Activated CD8-positive, alpha-beta memory T cell treated with anti-CD3 and anti-CD28 coated beads, Interleukin-2, amount 10 ng/mL, durations not matched to agents 7 days and 5 days (primary cell): Measurements from ENCODE around the gene ZNF777. TPM values are rescaled to one million over a fixed set of nuclear protein-coding genes. Genes with fewer than 3 reads are reported as not detected.

Source experiments
- ATAC-seq: fragments of 150-1000 bp; cut with Tn5 transposase; one replicate; pipeline ENCODE4 v1.10.0; 2021; ENCODE audit warnings: moderate library complexity
- CTCF ChIA-PET: fragments of 350-600 bp; sonication (Branson Sonifier 250); formaldehyde crosslinking; loops from one replicate; lab custom pipeline; 2021; ENCODE audit warnings: antibody characterized with exemption; lab: Charles Lee
- DNase-seq: peaks from one replicate; pipeline ENCODE4 v3.0.0-alpha.2; 2020
- H3K27ac Mint-ChIP-seq: one replicate; pipeline ENCODE4 v1.8.0; 2021; ENCODE audit warnings: mild to moderate bottlenecking, mixed read lengths
- H3K27me3 Mint-ChIP-seq: one replicate; pipeline ENCODE4 v1.8.0; 2021; ENCODE audit warnings: mixed read lengths
- H3K36me3 Mint-ChIP-seq: one replicate; pipeline ENCODE4 v1.8.0; 2021; ENCODE audit warnings: mild to moderate bottlenecking, mixed read lengths
- H3K4me1 Mint-ChIP-seq: one replicate; pipeline ENCODE4 v1.8.0; 2021; ENCODE audit warnings: mixed read lengths
- H3K4me3 Mint-ChIP-seq: one replicate; pipeline ENCODE4 v1.8.0; 2021; ENCODE audit warnings: mild to moderate bottlenecking, moderate library complexity, mixed read lengths
- H3K9me3 Mint-ChIP-seq: one replicate; pipeline ENCODE4 v1.8.0; 2022; ENCODE audit warnings: low read depth, mixed read lengths
- total RNA-seq, 2 experiments: library from RNA; stranded (reverse); gene quantifications; one replicate each; pipeline ENCODE4 v1.2.3, GENCODE V29; 2021

The ZNF777 gene
- total RNA-seq, 2 experiments from 2014 or later, result 12.1 to 15.2 TPM

DNA sequence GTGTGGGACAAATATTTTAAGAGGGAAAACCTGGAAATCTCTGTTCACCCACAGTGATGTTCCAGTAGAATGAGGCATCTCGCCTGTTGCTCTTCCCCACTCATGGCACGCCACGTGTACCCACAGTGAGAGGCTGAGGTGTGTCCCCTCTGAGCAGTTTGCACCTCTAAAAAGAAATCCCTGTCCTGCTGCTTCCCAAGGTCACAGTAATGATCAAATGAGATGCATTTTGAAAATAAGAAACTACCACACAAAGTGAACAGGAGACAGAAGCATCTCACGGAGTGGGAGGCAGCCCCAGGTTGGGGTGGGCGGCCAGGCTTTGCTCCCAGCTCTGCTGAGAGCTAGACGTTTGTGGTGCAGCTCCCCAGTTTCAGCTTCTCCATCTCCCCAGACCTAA is 12.4 kb upstream of the ZNF777 start:
- ATAC-seq (no peak), DNase-seq (no peak)
- Mint-ChIP-seq H3K4me3 (no peak overlapping the region), H3K36me3 (peaks cover 57% of the 10 kb centered on the region), H3K4me1 (peaks cover 3% of the 10 kb centered on the region), H3K27ac (no peak overlapping the region), H3K9me3 (no peaks in the 10 kb centered on the region), H3K27me3 (no peaks in the 10 kb centered on the region)
- CTCF ChIA-PET, result no interaction called here

DNA sequence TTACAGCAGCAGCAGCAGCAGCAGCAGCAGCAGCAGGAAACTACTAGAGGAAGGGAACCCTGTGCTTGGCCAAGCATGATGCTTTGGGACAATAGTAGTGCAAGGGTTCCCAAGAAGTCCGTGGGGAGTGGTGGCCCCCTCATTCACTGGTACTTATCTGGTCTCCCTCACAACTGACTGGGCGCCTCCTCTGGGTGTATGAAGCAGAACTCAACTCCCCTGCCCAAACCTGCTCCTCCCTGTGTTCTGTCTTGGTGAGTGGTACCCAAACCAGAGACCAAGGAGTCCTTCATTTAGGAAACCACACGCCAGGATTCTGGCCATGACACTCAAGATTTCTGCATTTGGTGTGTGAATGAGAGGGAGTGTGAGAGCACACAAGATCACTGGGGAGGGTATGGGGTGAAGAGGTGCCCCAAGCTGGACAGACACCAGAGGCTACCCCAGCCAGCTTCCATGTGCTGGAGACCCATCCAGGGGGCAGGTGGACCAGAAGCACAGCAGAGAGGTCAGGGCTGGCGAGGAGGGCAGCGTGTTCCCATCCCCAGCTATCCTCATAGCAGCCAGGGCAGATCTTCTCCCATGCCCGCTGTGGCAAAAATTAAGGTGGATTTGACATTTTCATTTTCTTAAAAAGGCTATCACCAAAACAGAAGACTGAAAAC is 10.6 kb upstream of the ZNF777 start:
- ATAC-seq, result no peak

DNA sequence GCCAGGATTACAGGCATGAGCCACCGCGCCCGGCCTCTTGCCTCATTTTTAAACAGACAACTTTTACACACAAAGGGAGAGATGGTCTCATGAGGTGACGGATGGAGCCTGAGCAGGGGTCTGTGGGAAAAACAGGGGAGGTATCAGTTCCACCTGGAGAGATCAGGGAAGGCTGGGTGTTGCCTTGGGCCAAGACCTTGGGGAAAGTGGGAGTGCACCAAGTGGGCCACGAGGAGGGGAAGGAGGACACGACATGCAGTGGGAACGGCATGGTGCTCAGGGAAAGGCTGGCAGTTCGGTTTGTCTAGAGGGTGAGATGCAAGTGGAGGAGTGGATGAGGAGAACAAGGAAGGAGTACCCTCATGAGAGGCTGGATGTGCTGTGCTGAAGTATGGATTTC is 8.9 kb upstream of the ZNF777 start:
- H3K4me1 Mint-ChIP-seq, result no peaks in the 10 kb centered on the region
- CTCF ChIA-PET, result no interaction called here
- H3K27ac Mint-ChIP-seq, result no peak overlapping the region
- DNase-seq (no peak), ATAC-seq (no peak)
- no peaks in the 10 kb centered on the region for H3K9me3 Mint-ChIP-seq
- peaks cover 12% of the 10 kb centered on the region for H3K27me3 Mint-ChIP-seq
- H3K4me3 Mint-ChIP-seq, result no peak overlapping the region
- peaks cover 42% of the 10 kb centered on the region for H3K36me3 Mint-ChIP-seq

More for the DNA sequence above, 10.6 kb upstream of the ZNF777 start:
- no peaks in the 10 kb centered on the region for H3K9me3 Mint-ChIP-seq
- CTCF ChIA-PET, result no interaction called here
- peaks cover 3% of the 10 kb centered on the region for H3K4me1 Mint-ChIP-seq
- no peak for DNase-seq
- H3K36me3 Mint-ChIP-seq, result peaks cover 44% of the 10 kb centered on the region
- H3K27me3 Mint-ChIP-seq, result peaks cover 2% of the 10 kb centered on the region
- no peak overlapping the region for H3K27ac Mint-ChIP-seq
- no peak overlapping the region for H3K4me3 Mint-ChIP-seq

DNA sequence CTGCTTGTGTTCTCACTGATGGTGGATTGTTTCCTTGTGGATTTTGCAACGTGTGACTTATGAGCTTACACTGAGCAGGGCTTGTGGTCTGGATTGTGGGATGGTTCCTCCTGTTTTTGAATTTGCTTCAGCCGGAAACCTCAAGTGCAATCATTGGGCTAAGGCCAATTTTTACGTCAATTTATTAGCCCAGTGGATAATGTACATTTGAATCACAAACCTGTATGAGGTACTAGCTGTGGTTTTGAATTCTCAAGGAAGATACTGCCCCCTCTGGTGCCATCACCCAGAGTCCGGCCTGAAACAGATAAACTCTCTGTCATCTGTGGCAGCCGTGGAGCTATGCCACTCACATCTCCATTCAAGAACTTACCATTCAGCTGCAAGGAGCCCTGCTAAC is 7.3 kb upstream of the ZNF777 start:
- no peak for ATAC-seq
- no peak for DNase-seq
- peaks cover 29% of the 10 kb centered on the region for H3K36me3 Mint-ChIP-seq
- no peaks in the 10 kb centered on the region for H3K4me1 Mint-ChIP-seq
- H3K27me3 Mint-ChIP-seq, result peaks cover 17% of the 10 kb centered on the region
- CTCF ChIA-PET, result interaction anchor here (0.7 to 1.6 kb wide), 4 partner anchors 18 to 206 kb away, joined by 3 to 4 read pairs (median 3); partner anchors contain the start of gene ZNF783
- H3K27ac Mint-ChIP-seq, result no peak overlapping the region
- no peak overlapping the region for H3K4me3 Mint-ChIP-seq
- H3K9me3 Mint-ChIP-seq, result no peaks in the 10 kb centered on the region

DNA sequence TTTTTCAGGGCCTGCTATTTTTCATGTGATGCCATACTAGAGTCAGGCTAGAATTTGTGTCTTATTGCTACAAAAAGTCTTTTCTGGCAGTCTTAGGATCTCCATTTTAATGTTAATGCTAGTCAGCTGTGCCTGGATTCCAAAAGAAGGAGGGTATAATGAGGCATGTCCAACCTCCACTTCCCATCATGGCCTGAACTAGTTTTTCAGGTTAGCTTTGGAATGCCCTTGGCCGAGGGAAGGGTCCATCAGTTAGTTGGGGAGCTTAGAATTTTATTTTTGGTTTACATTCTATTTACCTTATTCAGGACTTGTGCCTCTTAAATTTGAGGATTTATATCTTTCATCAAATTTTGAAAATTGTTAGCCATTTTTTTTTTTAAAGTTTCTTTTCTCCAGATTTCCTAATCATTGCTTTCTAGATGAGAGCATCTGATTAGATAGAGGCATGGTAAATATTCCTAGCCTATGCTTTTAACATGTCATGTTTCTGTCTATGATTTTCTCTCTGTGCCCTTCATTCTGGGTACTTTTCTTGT is 6.5 kb upstream of the ZNF777 start:
- Mint-ChIP-seq H3K4me1 (no peaks in the 10 kb centered on the region), H3K27ac (no peak overlapping the region), H3K9me3 (no peaks in the 10 kb centered on the region), H3K27me3 (peaks cover 18% of the 10 kb centered on the region), H3K36me3 (peaks cover 23% of the 10 kb centered on the region), H3K4me3 (no peak overlapping the region)
- ATAC-seq (no peak), DNase-seq (no peak)
- CTCF ChIA-PET, result interaction anchor here (0.8 to 1.6 kb wide), 4 partner anchors 44 to 206 kb away, joined by 3 to 4 read pairs (median 3); partner anchors contain the start of gene ZNF783

DNA sequence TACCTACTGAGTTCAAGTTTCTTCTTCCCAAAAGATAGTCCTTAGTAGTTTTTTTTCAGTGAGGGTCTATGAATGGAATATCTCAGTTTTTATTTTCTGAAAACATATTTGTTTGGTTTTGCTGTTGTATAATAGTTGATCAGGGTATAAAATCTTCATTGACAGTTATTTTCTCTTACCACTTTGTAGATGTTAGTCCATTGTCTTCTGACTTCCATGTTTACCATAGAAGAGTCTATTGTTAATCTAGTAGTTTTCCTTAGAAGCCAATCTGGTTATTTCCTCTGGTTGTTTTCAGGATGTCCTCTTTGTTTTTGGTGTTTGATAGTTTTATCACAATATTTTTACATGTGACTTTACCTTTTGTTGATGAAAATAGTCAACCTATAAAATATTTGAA is 5.5 kb upstream of the ZNF777 start:
- CTCF ChIA-PET, result interaction anchor here (1.3 kb wide), 1 partner anchor 33 kb away, joined by 4 read pairs; no protein-coding TSS in a partner anchor

DNA sequence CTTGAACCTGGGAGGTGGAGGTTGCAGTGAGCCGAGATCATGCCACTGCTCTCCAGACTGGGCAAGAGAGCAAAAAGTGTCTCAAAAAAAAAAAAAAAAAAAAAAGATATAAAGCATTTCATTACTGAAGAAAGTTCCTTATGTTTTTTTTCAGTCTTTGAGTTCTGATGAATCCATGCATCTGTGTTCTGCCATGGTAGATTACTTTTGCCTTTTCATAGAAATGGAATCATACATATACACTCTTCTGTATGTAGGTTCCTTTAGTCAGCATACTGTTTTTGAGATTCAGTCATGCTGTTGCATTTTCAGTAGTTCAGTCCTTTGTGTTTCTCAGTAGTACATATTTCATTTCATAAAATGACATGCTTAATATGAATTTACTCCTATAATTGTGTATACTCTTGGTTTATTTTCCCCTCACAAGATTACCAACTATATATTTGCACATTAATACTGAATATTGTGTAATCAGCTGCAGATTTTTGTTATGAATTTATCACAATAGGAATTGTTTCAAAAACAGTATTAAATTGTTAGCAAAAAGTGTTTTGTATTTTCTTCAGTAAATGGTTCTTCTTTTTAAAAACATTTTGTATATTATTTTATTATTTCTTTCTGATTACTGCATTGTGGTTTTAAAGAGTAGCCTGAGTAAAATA is 2.8 kb upstream of the ZNF777 start:
- no peak for ATAC-seq
- CTCF ChIA-PET, result no interaction called here
- H3K27ac Mint-ChIP-seq, result no peak overlapping the region
- peaks cover 7% of the 10 kb centered on the region for H3K36me3 Mint-ChIP-seq
- H3K4me1 Mint-ChIP-seq, result peaks cover 11% of the 10 kb centered on the region
- H3K9me3 Mint-ChIP-seq, result no peaks in the 10 kb centered on the region
- no peak overlapping the region for H3K4me3 Mint-ChIP-seq
- peaks cover 24% of the 10 kb centered on the region for H3K27me3 Mint-ChIP-seq
- no peak for DNase-seq

More for the DNA sequence above, 5.5 kb upstream of the ZNF777 start:
- H3K36me3 Mint-ChIP-seq, result peaks cover 14% of the 10 kb centered on the region
- no peak overlapping the region for H3K27ac Mint-ChIP-seq
- H3K4me1 Mint-ChIP-seq, result peaks cover under 1% of the 10 kb centered on the region
- H3K4me3 Mint-ChIP-seq, result no peak overlapping the region
- H3K27me3 Mint-ChIP-seq, result peaks cover 22% of the 10 kb centered on the region
- no peak for DNase-seq
- H3K9me3 Mint-ChIP-seq, result no peaks in the 10 kb centered on the region
- no peak for ATAC-seq

DNA sequence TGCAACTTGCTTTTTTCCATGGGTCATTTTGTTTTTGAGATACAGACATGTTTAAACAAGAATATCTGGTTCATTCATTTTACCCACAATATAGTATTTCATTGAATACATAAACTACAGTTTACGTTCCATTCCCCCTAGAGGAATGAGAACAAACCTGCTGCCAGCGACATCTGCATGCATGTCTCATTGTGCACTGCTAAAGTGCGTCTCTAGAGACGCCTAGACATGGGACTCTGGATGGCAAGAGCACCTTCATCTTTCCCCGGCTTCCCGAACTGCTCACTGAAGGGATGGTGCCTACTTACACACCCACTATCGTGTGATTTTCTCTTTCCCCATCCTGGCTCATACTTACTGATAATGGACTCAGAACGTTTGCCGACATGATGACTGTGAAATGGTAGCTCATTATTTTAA is 1.2 kb upstream of the ZNF777 start:
- no peak for ATAC-seq
- H3K4me1 Mint-ChIP-seq, result peaks cover 17% of the 10 kb centered on the region
- CTCF ChIA-PET, result interaction anchor here (2.3 to 3.4 kb wide), 2 partner anchors 39 to 163 kb away, joined by 10 to 27 read pairs; no protein-coding TSS in a partner anchor
- peaks cover 22% of the 10 kb centered on the region for H3K27me3 Mint-ChIP-seq
- no peak overlapping the region for H3K27ac Mint-ChIP-seq
- no peak overlapping the region for H3K4me3 Mint-ChIP-seq
- H3K36me3 Mint-ChIP-seq, result peaks cover 6% of the 10 kb centered on the region
- H3K9me3 Mint-ChIP-seq, result no peaks in the 10 kb centered on the region
- no peak for DNase-seq

DNA sequence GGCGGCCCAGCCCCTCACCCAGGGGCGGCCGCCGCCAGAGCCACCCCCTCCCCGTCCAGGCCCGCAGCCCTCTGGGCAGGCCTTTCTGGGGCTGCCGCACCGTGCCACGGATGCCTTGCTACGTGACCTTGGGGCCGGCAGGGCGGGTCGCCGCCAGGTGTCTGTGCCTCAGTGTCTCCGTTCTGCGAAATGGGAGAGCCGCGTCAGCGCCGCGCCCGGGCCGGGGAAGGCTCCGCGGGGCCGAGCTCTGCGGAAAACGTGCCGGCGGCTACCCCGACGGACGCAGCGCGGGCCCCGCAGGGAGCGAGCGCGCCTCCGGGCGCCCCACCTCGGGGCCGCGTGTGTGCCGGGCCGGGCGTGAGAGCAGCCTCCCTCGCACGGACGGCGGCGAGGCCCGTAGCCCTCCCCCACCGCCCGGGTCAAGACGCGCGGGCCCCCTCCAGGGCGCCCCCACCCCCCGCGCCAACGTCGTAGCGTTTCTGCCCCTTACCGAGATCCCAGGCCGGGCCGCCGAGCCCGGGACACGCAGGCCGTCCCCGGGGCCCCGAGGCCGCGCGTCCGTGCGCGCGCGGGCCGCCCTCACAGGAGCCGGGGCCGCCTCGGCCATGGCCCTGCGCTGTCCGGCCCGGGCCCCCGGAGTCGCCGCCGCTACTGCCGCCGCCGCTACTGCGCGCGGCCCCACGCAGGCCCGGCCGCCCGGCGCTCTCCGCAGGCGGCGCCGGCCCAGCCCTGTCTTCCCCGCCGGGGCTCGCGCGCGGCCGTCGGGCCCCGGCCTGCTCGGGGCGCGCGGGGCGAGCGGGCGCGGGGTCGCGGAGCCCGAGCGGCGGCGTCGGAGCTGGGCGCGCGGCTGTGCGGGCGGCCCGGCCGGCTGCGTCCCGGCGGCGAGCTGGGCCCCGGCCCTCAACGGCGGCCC is 1.1 kb downstream of the ZNF777 start:
- Mint-ChIP-seq H3K9me3 (no peaks in the 10 kb centered on the region), H3K4me1 (peaks cover 17% of the 10 kb centered on the region), H3K27ac (no peak overlapping the region), H3K36me3 (peaks cover 2% of the 10 kb centered on the region), H3K4me3 (peak overlapping the region; percentile 79), H3K27me3 (peaks cover 12% of the 10 kb centered on the region)
- DNase-seq (no peak), ATAC-seq (peak; percentile 43)
- CTCF ChIA-PET, result interaction anchor here (0.7 to 3.4 kb wide), 17 partner anchors 8 to 198 kb away, joined by 3 to 27 read pairs (median 5); partner anchors contain the start of gene ZNF783

DNA sequence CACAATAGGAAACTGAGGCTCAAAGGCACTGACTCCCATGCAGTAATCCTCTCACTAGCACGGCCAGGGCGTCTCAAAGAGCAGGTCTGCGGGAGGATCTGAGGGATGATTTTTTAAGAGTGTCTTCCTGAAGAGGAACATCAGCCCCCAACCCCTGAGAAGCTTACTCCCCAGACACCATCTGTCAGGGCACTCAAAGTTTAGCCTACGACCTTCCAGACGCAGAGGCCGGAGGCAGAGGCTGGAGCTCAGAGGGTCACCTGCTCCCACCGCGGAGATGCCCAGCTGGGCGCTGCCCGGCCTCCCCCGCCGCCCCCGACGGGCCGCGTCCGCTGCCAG is 1.7 kb downstream of the ZNF777 start:
- no peak for DNase-seq
- Mint-ChIP-seq H3K9me3 (no peaks in the 10 kb centered on the region), H3K4me3 (peak overlapping the region; percentile 65), H3K27me3 (peaks cover 7% of the 10 kb centered on the region), H3K36me3 (peaks cover 4% of the 10 kb centered on the region), H3K4me1 (peaks cover 17% of the 10 kb centered on the region), H3K27ac (no peak overlapping the region)
- CTCF ChIA-PET, result interaction anchor here (0.6 to 1.7 kb wide), 6 partner anchors 14 to 165 kb away, joined by 3 to 7 read pairs (median 3); no protein-coding TSS in a partner anchor
- no peak for ATAC-seq

DNA sequence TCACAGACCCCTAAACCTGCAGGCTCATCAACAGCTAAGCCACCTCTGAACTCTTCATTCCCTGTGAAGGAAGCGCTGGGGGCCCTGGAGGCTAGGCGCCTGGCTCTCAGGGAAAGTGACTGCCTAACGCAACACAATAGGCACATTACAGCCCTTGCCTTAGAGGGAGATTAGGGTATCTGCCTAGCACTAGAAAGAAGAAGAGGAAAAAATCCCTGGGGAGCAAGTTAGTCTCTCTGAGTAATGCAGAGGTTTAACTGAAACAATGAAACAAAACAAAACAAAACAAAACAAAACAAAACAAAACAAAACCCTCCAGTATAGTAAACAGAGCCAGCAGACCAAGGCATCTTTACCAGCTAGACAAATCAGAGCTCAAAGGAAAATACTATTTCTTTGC is 2.6 kb downstream of the ZNF777 start:
- peaks cover 17% of the 10 kb centered on the region for H3K4me1 Mint-ChIP-seq
- H3K27me3 Mint-ChIP-seq, result peaks cover 7% of the 10 kb centered on the region
- peaks cover 6% of the 10 kb centered on the region for H3K36me3 Mint-ChIP-seq
- DNase-seq, result no peak
- no peak overlapping the region for H3K27ac Mint-ChIP-seq
- peak overlapping the region; percentile 65 for H3K4me3 Mint-ChIP-seq
- CTCF ChIA-PET, result interaction anchor here (0.9 to 1.7 kb wide), 4 partner anchors 24 to 166 kb away, joined by 3 to 7 read pairs (median 4); no protein-coding TSS in a partner anchor
- H3K9me3 Mint-ChIP-seq, result no peaks in the 10 kb centered on the region
- no peak for ATAC-seq

DNA sequence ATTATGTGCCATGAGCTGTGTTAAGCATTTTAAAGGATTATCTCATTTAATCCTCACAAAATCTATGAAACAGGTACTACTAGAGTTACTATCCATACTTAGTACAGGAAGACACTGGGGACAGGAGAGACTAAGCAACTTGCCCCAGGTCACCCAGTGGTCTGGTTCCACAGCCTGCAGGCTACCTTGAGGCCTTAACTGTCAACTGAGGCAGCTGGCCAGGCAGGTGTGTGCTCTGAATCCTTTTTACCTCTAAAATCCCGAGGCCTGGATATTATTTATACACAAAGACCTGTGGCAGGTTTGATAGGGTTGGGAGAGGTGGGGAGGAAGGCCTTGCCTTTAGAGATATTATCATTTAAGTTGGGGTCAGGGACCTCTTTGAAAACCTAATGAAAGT is 3.1 kb downstream of the ZNF777 start:
- Mint-ChIP-seq H3K27me3 (peaks cover 7% of the 10 kb centered on the region), H3K36me3 (peaks cover 6% of the 10 kb centered on the region), H3K4me3 (no peak overlapping the region), H3K9me3 (no peaks in the 10 kb centered on the region), H3K27ac (no peak overlapping the region), H3K4me1 (peaks cover 19% of the 10 kb centered on the region)
- CTCF ChIA-PET, result interaction anchor here (0.9 to 1.7 kb wide), 2 partner anchors 35 kb away, joined by 3 to 7 read pairs; no protein-coding TSS in a partner anchor
- DNase-seq, result no peak
- ATAC-seq, result no peak
